ENCODE results near the gene SIRPB2. TPM values are rescaled to one million over a fixed set of nuclear protein-coding genes. Genes with fewer than 3 reads are reported as not detected.

Gene SIRPB2
- total RNA-seq, 1 donor from 2014 or later, result 25.5 TPM

- DNase-seq (ENCODE audit: low spot score), result no peak
Observed at GRCh38 chr20:1472556-1473245, 18.5 kb downstream of the SIRPB2 start.

- DNase-seq (ENCODE audit: low spot score), result no peak
Observed at GRCh38 chr20:1471242-1471641, 20.0 kb downstream of the SIRPB2 start.

- no peak for DNase-seq (ENCODE audit: low spot score)
Observed at GRCh38 chr20:1469925-1470571, 21.2 kb downstream of the SIRPB2 start.

GRCh38 chr20:1469306-1469905 is 21.8 kb downstream of the SIRPB2 start:
- DNase-seq (ENCODE audit: low spot score), result no peak

- DNase-seq (ENCODE audit: low spot score), result no peak
Observed at GRCh38 chr20:1468117-1468624, 23.0 kb downstream of the SIRPB2 start.

GRCh38 chr20:1467355-1468116 is 23.7 kb downstream of the SIRPB2 start:
- DNase-seq (ENCODE audit: low spot score), result no peak

GRCh38 chr20:1467082-1467354 is 24.2 kb downstream of the SIRPB2 start:
- no peak for DNase-seq (ENCODE audit: low spot score)

- peak; percentile 99 for DNase-seq (ENCODE audit: low spot score)
Observed at GRCh38 chr20:1466211-1467081, 24.8 kb downstream of the SIRPB2 start, which contains the start of gene NSFL1C. Gene NSFL1C, minus strand, starts transcription at chr20:1466849. Its CDS starts 25 bp downstream, at chr20:1466824.

- DNase-seq (ENCODE audit: low spot score), result no peak
Observed at GRCh38 chr20:1465470-1466210, 25.6 kb downstream of the SIRPB2 start.

GRCh38 chr20:1463971-1464570 is 27.1 kb downstream of the SIRPB2 start:
- DNase-seq (ENCODE audit: low spot score), result no peak

GRCh38 chr20:1462834-1463233 is 28.4 kb downstream of the SIRPB2 start:
- no peak for DNase-seq (ENCODE audit: low spot score)

- DNase-seq (ENCODE audit: low spot score), result no peak
Observed at GRCh38 chr20:1462001-1462400, 29.2 kb downstream of the SIRPB2 start.

- DNase-seq (ENCODE audit: low spot score), result no peak
Observed at GRCh38 chr20:1460275-1460674, 30.9 kb downstream of the SIRPB2 start.

GRCh38 chr20:1457992-1458391 is 33.2 kb downstream of the SIRPB2 start:
- no peak for DNase-seq (ENCODE audit: low spot score)

GRCh38 chr20:1456300-1456699 is 34.9 kb downstream of the SIRPB2 start:
- no peak for DNase-seq (ENCODE audit: low spot score)

GRCh38 chr20:1450926-1451491 is 40.2 kb downstream of the SIRPB2 start:
- DNase-seq (ENCODE audit: low spot score), result no peak

GRCh38 chr20:1449370-1449769 is 41.9 kb downstream of the SIRPB2 start:
- DNase-seq (ENCODE audit: low spot score), result no peak

GRCh38 chr20:1448081-1448620 is 43.1 kb downstream of the SIRPB2 start:
- DNase-seq (ENCODE audit: low spot score), result no peak

- no peak for DNase-seq (ENCODE audit: low spot score)
Observed at GRCh38 chr20:1446536-1446935, 44.7 kb downstream of the SIRPB2 start.

Data from mesenteric fat pad (tissue), 1 donor.